T-helper 1 cell treated with Interleukin-12 subunit alpha and Interleukin-12 subunit beta and Interleukin-4 antibody, amounts not matched to agents 30 ng/mL and 1 ng/mL, for 36 hours (primary cell): ENCODE data around the gene ZDHHC1. TPM values are rescaled to one million over a fixed set of nuclear protein-coding genes. Genes with fewer than 3 reads are reported as not detected.

Experiments
- intact Hi-C: fragments of 100-400 bp; cut with micrococcal nuclease; formaldehyde crosslinking; loops from one replicate; pipeline ENCODE4 v1.15.1; 2024
- total RNA-seq: library from RNA; stranded (reverse); gene quantifications from 2 replicates; pipeline ENCODE4 v1.2.3, GENCODE V29; 2022

ZDHHC1 gene
- total RNA-seq, 1 donor from 2014 or later = 0.42 TPM

DNA sequence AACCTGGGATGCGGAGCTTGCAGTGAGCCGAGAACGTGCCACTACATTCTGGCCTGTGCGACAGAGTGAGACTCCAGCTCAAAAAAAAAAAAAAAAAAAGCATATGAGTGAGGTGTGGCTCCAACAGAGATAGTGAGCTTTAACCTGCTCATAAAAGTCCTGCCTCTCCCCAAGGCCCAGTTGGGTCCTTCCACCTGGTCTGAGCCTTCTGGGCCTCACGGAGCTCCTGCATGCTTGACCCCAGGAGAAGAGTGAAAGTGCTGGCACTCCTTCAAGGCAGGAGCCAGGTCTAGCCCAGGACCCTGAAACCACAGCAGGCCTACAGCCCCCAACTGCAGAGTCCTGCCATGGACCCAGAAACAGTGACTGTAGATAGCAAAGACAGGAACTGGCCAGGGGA lies 32.3 kb upstream of the ZDHHC1 start:
- intact Hi-C loops = loop anchor here (5.0 kb wide), 1 partner anchor 76 kb away; no protein-coding TSS in a partner anchor

DNA sequence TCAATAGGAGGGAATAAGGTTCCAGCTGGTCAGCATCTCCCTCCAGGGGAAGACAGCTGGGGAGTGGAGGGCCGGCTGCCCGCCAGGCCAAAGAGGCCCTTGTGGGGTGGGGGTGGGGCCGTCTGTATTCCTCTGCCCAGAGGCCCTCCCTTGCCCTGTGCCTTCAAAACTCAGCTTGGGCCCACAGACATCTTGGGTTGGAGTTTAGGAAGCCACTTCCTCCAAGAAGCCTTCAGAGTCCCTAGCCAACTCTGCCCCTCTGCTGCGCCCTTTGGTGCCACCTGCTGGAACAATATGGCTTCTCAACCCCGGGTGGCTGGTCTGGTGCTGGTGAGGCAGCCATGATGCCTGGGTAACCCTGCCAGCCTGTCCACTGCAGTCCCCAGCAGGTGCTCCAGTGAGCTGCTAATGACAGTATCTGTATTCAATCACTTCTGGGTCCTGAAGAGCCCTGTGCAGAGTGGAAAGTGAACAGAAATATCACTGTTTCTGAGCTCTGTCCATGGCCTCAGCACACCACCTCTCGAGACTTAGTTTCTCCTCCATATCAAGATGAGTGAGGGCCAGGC lies 31.3 kb upstream of the ZDHHC1 start:
- intact Hi-C loops = loop anchor here (1.0 to 5.0 kb wide), 4 partner anchors 19 to 493 kb away; no protein-coding TSS in a partner anchor

DNA sequence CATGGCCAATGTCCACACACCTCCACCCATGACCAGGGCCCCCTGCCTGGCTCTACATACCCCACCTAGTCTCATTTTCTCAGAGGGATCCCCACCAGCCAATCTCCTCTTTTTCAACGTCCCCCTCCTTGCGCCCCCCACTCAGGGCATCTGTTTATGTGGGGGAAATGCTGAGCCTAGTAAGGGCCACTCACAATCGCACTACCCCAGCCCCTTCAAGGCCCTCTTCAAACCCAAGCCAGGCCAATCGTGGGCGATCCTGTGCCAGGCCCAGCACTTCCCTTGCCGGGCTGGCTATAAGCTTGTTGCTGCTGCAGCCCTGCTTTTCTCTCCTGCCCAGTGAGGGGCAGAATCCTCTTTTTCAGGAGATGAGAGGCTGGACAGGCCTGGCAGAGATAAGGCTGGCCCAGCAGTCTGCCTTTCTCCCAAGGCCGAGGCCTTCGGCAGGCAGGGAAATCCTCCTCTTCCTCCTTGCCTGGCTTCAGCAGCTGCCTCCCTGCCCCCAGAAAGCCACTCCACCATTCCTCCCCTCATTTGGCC lies 30.8 kb upstream of the ZDHHC1 start:
- intact Hi-C loops = loop anchor here (1.0 to 5.0 kb wide), 4 partner anchors 19 to 493 kb away; no protein-coding TSS in a partner anchor

DNA sequence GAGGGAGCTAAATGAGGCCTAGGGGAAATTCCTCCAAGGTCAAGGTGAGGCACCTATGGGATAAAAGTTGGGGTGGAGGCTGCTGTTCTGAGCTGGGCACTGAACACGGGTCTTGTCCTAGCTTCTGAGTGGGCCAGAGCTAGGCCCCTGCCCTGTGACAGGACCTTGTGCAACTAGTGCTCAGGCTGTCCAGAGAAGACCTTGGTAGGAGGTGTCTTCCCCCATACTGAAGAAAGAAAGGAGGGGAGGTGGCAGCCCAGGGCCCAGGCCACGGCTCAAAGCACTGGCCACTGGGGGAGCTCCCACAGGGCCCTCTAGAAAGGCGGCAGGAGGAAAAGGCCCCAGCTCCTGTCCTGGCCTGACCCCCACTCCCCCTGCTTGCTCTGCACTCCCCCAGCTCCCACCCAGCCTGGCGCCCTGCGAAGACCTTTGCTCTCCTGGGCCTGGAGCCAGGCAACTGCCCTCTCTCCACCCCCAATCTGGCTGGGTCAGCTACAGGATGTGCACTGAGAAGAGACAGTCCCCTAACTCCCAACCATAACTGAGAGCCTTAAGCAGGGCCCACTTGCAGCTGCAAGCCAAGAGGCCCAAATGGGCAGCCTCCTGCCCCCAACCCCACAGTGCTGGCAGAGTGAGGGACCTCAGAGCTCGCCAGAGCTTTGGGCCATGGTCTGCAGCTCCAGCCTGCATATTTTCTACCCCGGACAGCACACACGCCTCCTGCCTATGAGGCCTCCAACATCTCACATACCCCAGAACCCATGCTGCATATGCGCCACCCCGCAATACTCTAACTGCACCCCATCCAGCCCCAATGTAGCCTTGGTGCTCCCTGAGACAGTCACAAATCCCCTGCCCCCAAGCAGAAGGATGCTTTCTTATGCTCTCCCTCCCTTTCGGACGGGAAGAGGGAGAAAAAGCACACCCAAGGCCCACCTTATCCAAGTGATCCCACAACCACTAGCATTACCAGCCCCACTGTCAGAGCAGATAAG lies 29.9 kb upstream of the ZDHHC1 start:
- intact Hi-C loops = loop anchor here (5.0 kb wide), 1 partner anchor 74 kb away; no protein-coding TSS in a partner anchor

DNA sequence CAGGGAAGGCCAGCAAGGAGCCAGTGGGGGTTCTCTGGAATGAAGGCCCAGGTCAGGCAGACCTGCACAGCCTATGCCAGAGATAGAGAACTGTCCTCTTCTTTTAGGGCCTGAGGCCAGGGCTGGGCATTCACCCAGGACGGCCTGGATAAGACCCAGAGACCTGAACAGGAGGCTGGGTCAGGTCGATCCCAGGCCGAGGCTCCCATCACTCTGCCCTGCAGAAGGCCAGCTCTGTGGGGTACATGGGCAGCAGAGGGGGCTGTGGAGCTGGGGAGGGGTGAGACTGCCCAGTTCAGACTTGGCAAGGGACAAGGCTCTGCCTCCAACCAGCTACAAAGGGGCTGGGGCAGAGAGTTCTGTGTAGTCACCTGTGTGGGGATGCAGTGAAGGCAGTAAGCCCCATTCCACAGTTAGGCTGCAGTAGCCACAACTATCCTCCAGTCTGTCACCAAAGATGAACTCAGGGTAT lies 29.2 kb upstream of the ZDHHC1 start:
- intact Hi-C loops = loop anchor here (5.0 kb wide), 1 partner anchor 73 kb away; no protein-coding TSS in a partner anchor

DNA sequence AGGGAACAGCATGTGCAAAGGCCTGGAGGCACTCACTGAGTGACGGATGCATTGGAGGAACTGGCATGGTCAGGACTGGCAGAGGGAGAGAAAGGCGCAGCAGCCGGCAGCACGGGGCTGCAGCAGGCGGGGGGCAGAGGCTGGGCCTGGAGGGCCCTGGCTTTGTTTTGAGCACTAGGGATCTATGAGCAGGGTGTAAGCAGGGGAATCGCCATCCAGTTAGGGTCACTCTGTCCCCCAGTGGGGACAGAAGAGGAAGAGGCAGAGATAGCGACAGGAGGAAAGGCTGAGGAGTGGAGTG lies 28.8 kb upstream of the ZDHHC1 start:
- intact Hi-C loops = loop anchor here (5.0 kb wide), 1 partner anchor 73 kb away; no protein-coding TSS in a partner anchor

DNA sequence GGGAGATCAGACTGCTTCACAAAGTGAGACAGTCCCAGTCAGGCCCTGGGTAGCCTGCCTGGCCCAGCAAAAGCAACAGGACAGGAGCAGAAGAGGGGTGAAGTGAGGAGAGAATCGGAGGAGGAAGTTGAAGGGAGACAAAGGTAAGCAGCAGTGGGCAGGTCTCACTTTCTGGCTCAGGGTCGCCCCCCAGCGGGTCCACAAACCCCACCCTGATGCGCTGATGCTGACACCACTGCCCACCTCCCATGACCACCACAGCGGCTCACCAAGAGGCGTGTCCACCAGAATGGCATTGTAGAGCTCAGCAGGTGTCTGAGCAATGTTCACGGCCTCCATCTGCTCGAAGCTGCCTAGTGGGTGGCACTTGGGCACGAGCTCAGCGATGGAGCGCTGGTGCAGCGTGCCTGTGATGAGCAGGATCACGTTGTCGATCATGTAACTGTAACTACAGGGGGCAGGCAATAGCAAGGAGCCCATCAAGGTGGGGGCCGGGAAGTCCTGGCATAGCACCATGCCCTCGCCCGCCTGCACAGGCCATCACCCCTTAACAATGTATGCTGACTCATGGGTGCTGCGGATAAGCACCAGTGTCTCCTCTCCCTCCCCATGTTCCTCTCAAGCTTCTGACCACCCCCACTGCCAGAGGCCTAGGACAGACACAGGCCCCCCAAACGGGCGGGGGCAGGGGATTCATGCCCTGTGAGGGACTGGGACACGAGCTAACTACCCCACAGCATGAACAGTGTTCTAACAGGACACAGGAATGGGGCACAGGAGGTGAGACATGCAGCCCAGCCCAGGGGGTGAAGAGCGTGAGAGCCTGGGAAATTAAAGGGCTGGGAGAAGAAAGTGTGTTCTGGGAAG lies 28.2 kb upstream of the ZDHHC1 start:
- intact Hi-C loops = loop anchor here (5.0 kb wide), 1 partner anchor 72 kb away; no protein-coding TSS in a partner anchor

DNA sequence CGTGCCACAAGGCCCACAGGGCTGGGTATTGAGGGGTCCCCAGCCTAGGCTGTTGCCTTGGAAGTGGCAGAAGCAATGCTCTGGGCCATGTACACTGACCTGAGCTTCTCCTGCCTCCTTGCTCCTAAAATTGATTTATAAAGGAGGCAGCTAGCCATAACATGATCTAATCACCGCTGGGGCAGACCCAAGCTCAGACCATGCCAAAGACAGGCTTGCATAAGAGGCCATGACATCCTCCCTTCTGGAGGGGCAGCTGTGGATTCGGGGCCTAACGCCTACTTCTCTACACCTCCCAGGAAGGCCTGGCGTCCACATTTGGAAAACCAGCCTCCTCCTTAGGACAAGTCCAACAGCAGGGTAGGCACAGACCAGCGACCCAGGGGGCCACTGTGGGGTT lies 27.0 kb upstream of the ZDHHC1 start:
- intact Hi-C loops = no loop called here

DNA sequence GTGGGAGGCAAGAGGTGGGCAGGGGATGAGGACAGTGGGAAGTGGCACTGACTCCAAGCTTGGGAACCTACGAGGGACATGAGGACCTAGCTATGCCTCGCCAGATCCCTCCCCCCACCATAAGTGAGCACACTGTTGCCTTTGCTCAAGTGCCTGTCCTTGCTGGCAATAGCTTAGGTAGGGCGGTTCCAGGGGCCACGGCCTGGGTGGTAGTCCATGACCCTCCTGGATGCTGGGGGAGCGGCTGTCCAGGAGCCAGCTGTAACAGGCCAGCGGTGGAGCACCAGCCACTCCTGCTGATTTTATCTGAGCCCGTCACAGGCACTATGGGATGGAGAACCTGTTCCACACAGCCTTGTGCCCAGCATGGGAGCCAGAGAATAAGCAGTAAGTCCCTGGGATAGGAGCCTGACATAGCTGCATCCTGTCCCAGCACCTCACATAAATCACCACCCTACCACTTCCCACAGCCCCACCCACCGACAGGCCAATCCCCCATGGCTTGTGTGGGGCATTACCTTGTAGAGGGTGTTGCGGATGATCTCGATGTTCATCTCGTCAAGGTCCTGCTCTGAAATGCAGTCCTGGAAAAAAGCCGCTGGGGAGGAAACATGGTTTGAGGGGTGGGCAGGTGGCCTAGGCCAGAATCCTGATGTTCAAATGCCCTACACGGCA lies 26.4 kb upstream of the ZDHHC1 start:
- intact Hi-C loops = no loop called here

DNA sequence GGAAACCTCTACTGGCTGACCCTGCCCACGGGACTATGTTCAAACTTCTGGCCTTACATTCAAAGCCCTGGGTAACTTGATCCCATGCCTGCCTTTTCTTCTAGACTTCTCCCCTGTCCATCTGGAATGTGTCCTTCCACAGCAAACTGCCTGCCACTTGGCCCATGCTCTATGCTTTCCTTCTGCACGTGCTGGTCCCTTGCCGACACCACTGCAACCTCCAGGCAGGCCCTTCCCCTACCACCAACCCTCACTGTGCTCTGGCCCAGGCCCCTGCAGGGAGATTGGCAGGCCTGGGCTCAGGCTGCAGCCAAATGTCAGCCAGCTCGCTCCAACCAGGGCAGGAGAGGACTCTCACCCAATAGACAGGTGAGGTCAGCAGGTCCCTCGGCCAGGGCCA lies 25.6 kb upstream of the ZDHHC1 start:
- intact Hi-C loops = no loop called here

DNA sequence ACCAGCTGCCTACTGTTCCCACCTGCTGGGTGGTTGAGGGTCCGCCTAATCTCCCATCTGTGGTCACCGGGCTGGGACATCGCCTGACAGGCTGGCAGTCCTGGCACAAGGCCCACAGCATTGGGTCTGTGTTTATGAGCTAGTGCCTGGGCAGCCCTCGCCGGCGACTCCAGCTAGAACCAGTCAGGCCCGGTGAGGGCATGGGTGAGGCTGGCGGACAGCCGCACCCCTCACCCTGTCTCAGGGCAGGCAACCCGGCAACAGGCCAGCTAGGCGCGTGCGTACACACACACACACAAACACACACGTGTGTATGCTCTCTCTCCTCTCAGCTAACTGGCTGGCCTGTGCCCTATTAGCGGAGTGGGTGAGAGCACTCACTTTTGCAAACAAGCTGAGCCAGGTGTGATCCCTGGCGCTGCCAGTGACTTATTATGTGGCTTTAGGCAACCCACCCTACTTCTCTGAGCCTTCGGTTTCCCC lies 25.0 kb upstream of the ZDHHC1 start:
- intact Hi-C loops = no loop called here

DNA sequence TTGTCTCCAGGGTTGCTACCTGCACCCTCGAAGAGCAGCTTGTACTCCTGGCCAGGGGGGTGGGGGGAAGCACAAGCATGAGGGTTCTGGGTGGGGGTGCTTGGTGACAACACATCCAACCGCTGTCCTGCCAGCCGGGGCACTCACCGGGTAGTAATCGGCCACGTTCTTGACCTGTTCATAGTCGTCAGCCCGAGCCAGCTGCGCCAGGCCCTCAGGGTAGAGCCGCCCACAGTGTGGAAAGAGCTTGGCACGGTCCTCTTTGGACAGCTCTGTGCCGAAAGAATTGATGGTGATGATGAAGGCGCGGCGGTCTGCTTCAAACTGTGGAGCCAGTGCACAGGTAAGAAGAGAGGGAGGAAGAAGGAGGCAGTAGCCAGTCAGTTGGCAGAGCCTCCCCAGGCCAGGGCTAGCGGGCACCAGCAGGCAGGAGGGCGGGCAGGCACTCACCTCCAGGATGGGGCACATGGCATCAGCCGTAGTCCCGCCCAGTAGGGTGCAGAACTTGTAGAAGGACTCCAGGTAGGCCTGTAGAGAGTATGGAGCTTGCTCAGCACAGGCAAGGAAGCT lies 22.6 kb upstream of the ZDHHC1 start:
- intact Hi-C loops = no loop called here

DNA sequence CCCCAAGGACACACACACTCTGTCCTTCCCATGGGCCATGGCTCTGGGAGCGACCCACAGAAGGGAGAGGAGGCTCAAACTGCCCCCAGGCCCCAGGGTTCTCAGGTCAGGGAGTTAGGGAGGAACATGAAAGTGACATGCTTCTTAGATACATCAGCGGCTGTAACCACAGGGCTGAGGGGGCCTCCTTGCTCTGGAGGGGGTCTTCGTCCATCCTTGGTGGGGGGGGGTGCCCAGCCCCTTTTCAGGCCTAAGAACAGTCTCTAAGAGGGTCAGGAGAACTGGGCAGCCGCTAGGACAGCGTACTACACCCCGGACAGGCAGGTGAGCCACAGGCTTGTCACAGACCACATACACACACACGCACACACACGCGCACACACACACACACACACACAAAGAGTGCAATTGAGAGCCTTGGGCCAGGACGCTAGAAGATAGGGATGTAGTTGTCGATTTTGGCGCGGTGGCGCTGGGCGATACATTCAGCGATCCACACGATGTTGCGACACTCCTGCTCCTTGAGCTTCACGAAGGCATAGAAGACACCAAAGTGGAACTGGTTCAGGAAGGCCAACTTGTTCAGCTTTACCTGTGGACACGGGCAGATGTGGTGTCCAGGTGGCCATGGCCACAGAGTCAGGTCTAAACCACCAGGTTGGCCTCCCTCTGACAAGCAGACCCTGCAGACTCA lies 22.0 kb upstream of the ZDHHC1 start:
- intact Hi-C loops = no loop called here

DNA sequence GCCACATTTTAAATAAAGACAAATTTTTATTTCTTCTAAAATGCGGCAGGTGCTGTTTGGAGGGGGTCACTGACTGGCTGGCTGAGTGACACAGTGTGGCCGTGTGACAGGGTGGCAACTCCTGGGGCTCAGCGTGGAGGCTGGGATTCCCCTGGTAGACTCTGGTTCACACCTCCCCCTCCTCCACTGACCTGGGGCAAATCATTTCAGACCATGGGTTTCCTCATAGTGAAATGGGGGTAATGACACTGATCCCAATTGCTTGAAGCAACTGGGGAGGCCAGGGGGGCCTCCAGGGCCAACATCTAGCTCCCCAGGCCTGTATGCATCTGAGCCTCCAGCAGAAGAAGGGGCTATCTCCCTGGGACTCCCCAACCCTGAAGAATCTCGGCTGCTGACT lies 21.2 kb upstream of the ZDHHC1 start:
- intact Hi-C loops = no loop called here

DNA sequence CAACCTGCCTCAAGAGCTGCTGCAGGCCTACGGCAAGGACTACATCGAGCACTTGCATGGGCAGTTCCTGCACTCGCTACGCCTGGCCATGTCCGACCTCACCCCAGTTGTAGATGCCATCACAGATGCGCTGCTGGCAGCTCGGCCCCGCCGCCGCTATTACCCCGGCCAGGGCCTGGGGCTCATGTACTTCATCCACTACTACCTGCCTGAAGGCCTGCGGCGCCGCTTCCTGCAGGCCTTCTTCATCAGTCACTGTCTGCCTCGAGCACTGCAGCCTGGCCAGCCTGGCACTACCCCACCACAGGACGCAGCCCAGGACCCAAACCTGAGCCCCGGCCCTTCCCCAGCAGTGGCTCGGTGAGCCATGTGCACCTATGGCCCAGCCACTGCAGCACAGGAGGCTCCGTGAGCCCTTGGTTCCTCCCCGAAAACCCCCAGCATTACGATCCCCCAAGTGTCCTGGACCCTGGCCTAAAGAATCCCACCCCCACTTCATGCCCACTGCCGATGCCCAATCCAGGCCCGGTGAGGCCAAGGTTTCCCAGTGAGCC lies 20.4 kb upstream of the ZDHHC1 start:
- intact Hi-C loops = no loop called here

DNA sequence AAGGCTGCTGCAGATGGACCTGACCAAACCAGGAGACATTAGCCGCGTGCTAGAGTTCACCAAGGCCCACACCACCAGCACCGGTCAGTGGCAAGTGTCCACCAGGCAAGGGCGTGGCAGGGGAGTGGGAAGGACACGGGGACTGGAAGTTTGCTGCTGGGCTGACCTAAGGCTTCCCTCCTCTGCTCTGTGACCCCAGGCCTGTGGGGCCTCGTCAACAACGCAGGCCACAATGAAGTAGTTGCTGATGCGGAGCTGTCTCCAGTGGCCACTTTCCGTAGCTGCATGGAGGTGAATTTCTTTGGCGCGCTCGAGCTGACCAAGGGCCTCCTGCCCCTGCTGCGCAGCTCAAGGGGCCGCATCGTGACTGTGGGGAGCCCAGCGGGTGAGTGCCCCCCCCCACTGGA lies 19.5 kb upstream of the ZDHHC1 start:
- intact Hi-C loops = no loop called here

DNA sequence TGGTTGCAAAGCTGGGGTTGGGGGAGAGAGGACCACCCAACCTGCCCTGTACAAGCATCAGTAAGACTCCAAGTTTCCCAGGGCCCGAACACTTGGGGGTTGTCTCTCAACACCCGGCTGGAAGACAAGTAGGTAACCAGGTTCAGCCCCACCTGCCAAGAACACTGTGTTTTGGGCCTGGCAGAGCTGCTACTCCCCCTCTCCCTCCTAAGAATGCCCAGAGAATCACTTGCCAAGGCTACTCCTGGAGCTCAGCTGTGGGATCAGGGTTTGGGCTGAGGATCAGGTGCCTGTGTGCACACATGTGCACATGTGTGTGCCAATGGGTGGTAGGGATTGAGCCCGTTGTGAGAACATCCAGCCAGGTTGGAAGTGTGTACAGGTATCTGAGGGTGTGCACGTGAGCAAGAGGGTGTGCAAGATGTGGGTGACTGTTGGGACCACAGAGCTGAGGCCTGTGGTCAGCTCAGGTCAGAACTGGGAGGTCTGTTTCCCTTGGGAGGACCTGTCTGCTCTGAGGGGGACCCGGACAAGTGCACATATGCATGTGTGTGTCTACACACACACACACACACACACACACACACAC lies 16.9 kb upstream of the ZDHHC1 start:
- intact Hi-C loops = no loop called here

DNA sequence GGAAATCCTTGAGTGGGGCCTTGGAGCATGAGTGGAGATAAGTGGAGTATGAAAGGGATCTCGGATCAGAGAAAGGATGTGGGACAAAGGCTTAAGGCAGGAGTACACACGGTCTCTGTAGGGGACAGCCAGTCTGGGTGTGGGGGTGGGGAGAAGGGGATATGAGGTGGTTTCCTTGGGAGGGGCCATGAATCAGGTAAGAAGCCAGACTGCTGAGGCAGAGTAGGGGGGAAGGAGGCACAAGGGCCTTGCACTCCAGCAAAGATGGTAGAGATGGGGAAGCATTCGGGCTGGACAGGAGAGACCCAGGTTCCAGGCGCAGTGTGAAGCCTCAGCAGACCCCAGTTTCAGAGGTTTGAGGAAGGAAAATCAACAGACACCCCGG lies 16.2 kb upstream of the ZDHHC1 start:
- intact Hi-C loops = no loop called here
